ENCODE results near the gene RBM33. TPM values are rescaled to one million over a fixed set of nuclear protein-coding genes. Genes with fewer than 3 reads are reported as not detected.

Gene RBM33
- total RNA-seq, 1 experiment from 2014 or later, result 81.8 TPM

DNA sequence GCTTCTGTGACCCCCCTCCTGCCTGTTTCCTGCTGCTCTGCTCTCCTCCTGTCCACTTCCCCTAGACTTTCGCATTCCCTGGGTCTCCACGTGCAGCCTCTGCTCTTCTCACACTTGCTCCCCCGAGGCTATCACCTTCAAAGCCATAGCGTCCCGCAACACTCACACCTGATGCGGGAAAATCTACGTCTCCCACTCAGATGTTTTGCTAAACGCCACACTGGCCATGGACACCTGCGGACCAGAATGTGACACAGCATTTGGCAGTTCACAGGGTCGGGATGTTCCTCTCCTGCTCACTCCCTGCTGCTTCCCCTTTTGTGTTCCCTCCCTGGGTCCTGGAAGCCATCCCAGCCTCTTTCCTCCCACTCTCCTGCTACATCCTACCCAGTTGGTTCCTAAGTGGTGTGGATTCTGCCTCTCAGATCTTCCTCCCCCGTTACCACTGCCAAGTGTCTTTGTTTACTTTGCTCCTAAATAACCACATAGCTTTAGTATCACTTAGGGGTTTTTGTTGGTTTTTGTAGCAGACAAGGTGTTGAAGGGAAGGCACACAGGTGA is 33.7 kb upstream of the RBM33 start (continued):
- TF ChIP-seq, protein P1, sequence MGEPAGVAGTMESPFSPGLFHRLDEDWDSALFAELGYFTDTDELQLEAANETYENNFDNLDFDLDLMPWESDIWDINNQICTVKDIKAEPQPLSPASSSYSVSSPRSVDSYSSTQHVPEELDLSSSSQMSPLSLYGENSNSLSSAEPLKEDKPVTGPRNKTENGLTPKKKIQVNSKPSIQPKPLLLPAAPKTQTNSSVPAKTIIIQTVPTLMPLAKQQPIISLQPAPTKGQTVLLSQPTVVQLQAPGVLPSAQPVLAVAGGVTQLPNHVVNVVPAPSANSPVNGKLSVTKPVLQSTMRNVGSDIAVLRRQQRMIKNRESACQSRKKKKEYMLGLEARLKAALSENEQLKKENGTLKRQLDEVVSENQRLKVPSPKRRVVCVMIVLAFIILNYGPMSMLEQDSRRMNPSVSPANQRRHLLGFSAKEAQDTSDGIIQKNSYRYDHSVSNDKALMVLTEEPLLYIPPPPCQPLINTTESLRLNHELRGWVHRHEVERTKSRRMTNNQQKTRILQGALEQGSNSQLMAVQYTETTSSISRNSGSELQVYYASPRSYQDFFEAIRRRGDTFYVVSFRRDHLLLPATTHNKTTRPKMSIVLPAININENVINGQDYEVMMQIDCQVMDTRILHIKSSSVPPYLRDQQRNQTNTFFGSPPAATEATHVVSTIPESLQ (CRISPR knock-in tag; IDR thresholded peaks at IDR 0.05), result no peak
- no peak for TF ChIP-seq FOXP1 (CRISPR knock-in tag; IDR thresholded peaks at IDR 0.05; ENCODE audit: borderline replicate concordance)
- TF ChIP-seq TP53 (CRISPR knock-in tag; IDR thresholded peaks at IDR 0.05), result no peak
- TF ChIP-seq, protein P2, sequence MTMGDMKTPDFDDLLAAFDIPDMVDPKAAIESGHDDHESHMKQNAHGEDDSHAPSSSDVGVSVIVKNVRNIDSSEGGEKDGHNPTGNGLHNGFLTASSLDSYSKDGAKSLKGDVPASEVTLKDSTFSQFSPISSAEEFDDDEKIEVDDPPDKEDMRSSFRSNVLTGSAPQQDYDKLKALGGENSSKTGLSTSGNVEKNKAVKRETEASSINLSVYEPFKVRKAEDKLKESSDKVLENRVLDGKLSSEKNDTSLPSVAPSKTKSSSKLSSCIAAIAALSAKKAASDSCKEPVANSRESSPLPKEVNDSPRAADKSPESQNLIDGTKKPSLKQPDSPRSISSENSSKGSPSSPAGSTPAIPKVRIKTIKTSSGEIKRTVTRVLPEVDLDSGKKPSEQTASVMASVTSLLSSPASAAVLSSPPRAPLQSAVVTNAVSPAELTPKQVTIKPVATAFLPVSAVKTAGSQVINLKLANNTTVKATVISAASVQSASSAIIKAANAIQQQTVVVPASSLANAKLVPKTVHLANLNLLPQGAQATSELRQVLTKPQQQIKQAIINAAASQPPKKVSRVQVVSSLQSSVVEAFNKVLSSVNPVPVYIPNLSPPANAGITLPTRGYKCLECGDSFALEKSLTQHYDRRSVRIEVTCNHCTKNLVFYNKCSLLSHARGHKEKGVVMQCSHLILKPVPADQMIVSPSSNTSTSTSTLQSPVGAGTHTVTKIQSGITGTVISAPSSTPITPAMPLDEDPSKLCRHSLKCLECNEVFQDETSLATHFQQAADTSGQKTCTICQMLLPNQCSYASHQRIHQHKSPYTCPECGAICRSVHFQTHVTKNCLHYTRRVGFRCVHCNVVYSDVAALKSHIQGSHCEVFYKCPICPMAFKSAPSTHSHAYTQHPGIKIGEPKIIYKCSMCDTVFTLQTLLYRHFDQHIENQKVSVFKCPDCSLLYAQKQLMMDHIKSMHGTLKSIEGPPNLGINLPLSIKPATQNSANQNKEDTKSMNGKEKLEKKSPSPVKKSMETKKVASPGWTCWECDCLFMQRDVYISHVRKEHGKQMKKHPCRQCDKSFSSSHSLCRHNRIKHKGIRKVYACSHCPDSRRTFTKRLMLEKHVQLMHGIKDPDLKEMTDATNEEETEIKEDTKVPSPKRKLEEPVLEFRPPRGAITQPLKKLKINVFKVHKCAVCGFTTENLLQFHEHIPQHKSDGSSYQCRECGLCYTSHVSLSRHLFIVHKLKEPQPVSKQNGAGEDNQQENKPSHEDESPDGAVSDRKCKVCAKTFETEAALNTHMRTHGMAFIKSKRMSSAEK (CRISPR knock-in tag; IDR thresholded peaks at IDR 0.05; ENCODE audit: borderline replicate concordance), result no peak
- TF ChIP-seq, protein P3, sequence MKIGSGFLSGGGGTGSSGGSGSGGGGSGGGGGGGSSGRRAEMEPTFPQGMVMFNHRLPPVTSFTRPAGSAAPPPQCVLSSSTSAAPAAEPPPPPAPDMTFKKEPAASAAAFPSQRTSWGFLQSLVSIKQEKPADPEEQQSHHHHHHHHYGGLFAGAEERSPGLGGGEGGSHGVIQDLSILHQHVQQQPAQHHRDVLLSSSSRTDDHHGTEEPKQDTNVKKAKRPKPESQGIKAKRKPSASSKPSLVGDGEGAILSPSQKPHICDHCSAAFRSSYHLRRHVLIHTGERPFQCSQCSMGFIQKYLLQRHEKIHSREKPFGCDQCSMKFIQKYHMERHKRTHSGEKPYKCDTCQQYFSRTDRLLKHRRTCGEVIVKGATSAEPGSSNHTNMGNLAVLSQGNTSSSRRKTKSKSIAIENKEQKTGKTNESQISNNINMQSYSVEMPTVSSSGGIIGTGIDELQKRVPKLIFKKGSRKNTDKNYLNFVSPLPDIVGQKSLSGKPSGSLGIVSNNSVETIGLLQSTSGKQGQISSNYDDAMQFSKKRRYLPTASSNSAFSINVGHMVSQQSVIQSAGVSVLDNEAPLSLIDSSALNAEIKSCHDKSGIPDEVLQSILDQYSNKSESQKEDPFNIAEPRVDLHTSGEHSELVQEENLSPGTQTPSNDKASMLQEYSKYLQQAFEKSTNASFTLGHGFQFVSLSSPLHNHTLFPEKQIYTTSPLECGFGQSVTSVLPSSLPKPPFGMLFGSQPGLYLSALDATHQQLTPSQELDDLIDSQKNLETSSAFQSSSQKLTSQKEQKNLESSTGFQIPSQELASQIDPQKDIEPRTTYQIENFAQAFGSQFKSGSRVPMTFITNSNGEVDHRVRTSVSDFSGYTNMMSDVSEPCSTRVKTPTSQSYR (CRISPR knock-in tag; IDR thresholded peaks at IDR 0.05), result no peak
- TF ChIP-seq HMGA2 (CRISPR knock-in tag; IDR thresholded peaks at IDR 0.05), result no peak
- TF ChIP-seq, protein P4, sequence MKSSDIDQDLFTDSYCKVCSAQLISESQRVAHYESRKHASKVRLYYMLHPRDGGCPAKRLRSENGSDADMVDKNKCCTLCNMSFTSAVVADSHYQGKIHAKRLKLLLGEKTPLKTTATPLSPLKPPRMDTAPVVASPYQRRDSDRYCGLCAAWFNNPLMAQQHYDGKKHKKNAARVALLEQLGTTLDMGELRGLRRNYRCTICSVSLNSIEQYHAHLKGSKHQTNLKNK (CRISPR knock-in tag; IDR thresholded peaks at IDR 0.05), result no peak
- TF ChIP-seq SP1 (CRISPR knock-in tag; conservative IDR thresholded peaks at IDR 0.05), result no peak
- TF ChIP-seq JAZF1 (CRISPR knock-in tag; IDR thresholded peaks at IDR 0.05), result no peak
- TF ChIP-seq NFYB (CRISPR knock-in tag; conservative IDR thresholded peaks at IDR 0.05; ENCODE audit: low read depth), result no peak

DNA sequence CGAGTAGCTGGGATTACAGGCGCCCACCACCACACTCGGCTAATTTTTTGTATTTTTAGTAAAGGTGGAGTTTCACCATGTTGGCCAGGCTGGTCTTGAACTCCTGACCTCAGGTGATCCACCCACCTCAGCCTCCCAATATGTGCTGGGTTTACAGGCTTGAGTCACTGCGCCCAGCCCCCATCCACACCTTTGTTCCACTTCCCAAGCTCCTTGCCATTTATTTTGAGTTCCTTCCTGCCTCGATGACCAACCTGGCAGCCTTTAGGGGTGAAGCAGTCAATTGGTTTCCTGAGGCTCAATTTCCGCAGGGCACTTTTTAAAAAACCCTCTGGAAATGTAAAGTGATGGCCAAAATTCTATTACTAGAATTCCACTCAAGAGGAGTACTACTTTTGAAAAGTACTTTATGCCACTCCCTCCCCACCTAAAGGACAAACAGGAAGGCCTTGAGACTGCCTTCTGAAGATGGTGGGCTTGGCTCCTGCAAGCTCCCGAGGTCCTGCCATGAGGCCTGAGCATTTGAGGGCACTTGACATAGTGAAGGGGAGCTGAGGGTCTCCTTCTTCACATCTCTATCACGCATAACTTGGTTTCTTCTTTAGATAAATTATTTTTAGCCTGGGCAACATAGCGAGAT is 32.5 kb upstream of the RBM33 start:
- Mint-ChIP-seq H3K36me3 (peaks cover 24% of the 10 kb centered on the region), H3K27ac (no peak overlapping the region), H3K4me3 (no peak overlapping the region), H3K27me3 (ENCODE audit: low read depth) (no peaks in the 10 kb centered on the region), H3K4me1 (peaks cover 6% of the 10 kb centered on the region), H3K9me3 (peaks cover 23% of the 10 kb centered on the region)
- ChIA-PET POLR2A (no interaction called here), CTCF (interaction anchor here (1.1 to 1.9 kb wide), 2 partner anchors 13 kb away, joined by 8 to 16 read pairs; no protein-coding TSS in a partner anchor)
- ATAC-seq (no peak), DNase-seq (ENCODE audit: low spot score) (no peak)
- TF ChIP-seq GRHL2 (CRISPR knock-in tag; IDR thresholded peaks at IDR 0.05; ENCODE audit: insufficient replicate concordance, severe bottlenecking) (no peak), ZNF396 (CRISPR knock-in tag; IDR thresholded peaks at IDR 0.05; ENCODE audit: borderline replicate concordance) (no peak), CREM (CRISPR knock-in tag; IDR thresholded peaks at IDR 0.05) (no peak), GABPB1 (CRISPR knock-in tag; IDR thresholded peaks at IDR 0.05) (no peak), RORB (CRISPR knock-in tag; IDR thresholded peaks at IDR 0.05) (no peak), ELF4 (CRISPR knock-in tag; IDR thresholded peaks at IDR 0.05; ENCODE audit: low read depth) (no peak), ETV6 (CRISPR knock-in tag; IDR thresholded peaks at IDR 0.05) (no peak), MYBL2 (CRISPR knock-in tag; IDR thresholded peaks at IDR 0.05) (no peak), NR3C1 (CRISPR knock-in tag; conservative IDR thresholded peaks at IDR 0.05; ENCODE audit: low read depth) (no peak)
- TF ChIP-seq, protein P5, sequence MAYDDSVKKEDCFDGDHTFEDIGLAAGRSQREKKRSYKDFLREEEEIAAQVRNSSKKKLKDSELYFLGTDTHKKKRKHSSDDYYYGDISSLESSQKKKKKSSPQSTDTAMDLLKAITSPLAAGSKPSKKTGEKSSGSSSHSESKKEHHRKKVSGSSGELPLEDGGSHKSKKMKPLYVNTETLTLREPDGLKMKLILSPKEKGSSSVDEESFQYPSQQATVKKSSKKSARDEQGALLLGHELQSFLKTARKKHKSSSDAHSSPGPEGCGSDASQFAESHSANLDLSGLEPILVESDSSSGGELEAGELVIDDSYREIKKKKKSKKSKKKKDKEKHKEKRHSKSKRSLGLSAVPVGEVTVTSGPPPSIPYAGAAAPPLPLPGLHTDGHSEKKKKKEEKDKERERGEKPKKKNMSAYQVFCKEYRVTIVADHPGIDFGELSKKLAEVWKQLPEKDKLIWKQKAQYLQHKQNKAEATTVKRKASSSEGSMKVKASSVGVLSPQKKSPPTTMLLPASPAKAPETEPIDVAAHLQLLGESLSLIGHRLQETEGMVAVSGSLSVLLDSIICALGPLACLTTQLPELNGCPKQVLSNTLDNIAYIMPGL (CRISPR knock-in tag; IDR thresholded peaks at IDR 0.05), result no peak
- TF ChIP-seq, protein P3 (CRISPR knock-in tag; IDR thresholded peaks at IDR 0.05), result no peak

All from WTC11 (cell line).